HEK293 (cell line): ENCODE results near the gene CALB2.
A peak's percentile ranks its signal among the peaks of the same experiment; 100 is the strongest.

Experiments used
- CTCF ChIA-PET: fragments of 350-600 bp; formaldehyde crosslinking; extraction: SDS; loops from one replicate; lab custom pipeline; 2021; ENCODE audit warnings: antibody characterized with exemption; lab: Yijun Ruan, JAX
- POLR2A ChIA-PET: fragments of 300-600 bp; formaldehyde crosslinking; extraction: SDS; loops from one replicate; lab custom pipeline; 2020; ENCODE audit warnings: antibody characterized with exemption, inconsistent platforms; lab: Yijun Ruan, JAX
- H3K27ac ChIP-seq: fragments of 200-500 bp; sonication (Bioruptor generic); 2 replicates; pipeline ENCODE4 v1.5.1; 2014; ENCODE audit warnings: low read depth, low read length, control low read depth, inconsistent platforms; ENCODE audit errors: extremely low read depth
- H3K36me3 ChIP-seq, 2 experiments: fragments of 200-500 bp in 1 of 2; sonication (Bioruptor generic) in 1 of 2; 1 replicate in 1 of 2; 2 replicates in 1 of 2; pipeline ENCODE4 v1.5.1; 2014 to 2017; ENCODE audit warnings: inconsistent platforms in 2 of 2, low read length in 2 of 2; ENCODE audit not compliant: control insufficient read depth in 2 of 2, insufficient read depth in 1 of 2
- H3K4me1 ChIP-seq: fragments of 200-500 bp; sonication (Bioruptor generic); 2 replicates; pipeline ENCODE4 v1.5.1; 2014; ENCODE audit warnings: mild to moderate bottlenecking, low read length, inconsistent platforms; ENCODE audit not compliant: control insufficient read depth, insufficient read depth
- H3K4me3 ChIP-seq: 2 replicates; pipeline ENCODE4 v1.5.1; 2011; ENCODE audit warnings: low read depth, mild to moderate bottlenecking, control low read depth, low read length, moderate library complexity
- H3K9me3 ChIP-seq: fragments of 200-500 bp; sonication (Bioruptor generic); 2 replicates; pipeline ENCODE4 v1.5.1; 2014; ENCODE audit warnings: low read depth, low read length, inconsistent platforms; ENCODE audit not compliant: control insufficient read depth, insufficient read depth
- IKZF3 ChIP-seq: fragments of 450-650 bp; IDR thresholded peaks from 2 replicates; pipeline ENCODE4 v1.5.0; 2018; ENCODE audit warnings: missing biosample characterization, mild to moderate bottlenecking, missing genetic modification characterization, moderate library complexity
- KLF9 ChIP-seq: fragments of 450-650 bp; formaldehyde crosslinking; IDR thresholded peaks from 2 replicates; pipeline ENCODE4 v1.5.1; 2016; ENCODE audit warnings: missing biosample characterization, missing genetic modification characterization, low read depth
- SCRT2 ChIP-seq: fragments of 450-650 bp; formaldehyde crosslinking; IDR thresholded peaks from 2 replicates; pipeline ENCODE4 v1.5.1; 2016; ENCODE audit warnings: missing biosample characterization, missing genetic modification characterization
- WT1 ChIP-seq: fragments of 450-650 bp; formaldehyde crosslinking; IDR thresholded peaks from 2 replicates; pipeline ENCODE4 v1.5.1; 2016; ENCODE audit warnings: missing biosample characterization, missing genetic modification characterization
- YY1 ChIP-seq: fragments of 450-650 bp; formaldehyde crosslinking; IDR thresholded peaks from 2 replicates; pipeline ENCODE4 v1.5.1; 2018; ENCODE audit warnings: missing biosample characterization, missing genetic modification characterization
- ZBTB1 ChIP-seq: fragments of 450-650 bp; formaldehyde crosslinking; IDR thresholded peaks from 2 replicates; pipeline ENCODE4 v1.5.1; 2016; ENCODE audit warnings: missing biosample characterization, missing genetic modification characterization
- ZBTB20 ChIP-seq: fragments of 450-650 bp; formaldehyde crosslinking; IDR thresholded peaks from 2 replicates; pipeline ENCODE4 v1.5.1; 2016; ENCODE audit warnings: missing biosample characterization, missing genetic modification characterization
- ZNF10 ChIP-seq: fragments of 450-650 bp; formaldehyde crosslinking; IDR thresholded peaks from 2 replicates; pipeline ENCODE4 v1.5.1; 2017; ENCODE audit warnings: missing biosample characterization, missing genetic modification characterization
- ZNF114 ChIP-seq: fragments of 450-650 bp; formaldehyde crosslinking; IDR thresholded peaks from 2 replicates; pipeline ENCODE4 v1.5.0; 2017; ENCODE audit warnings: missing biosample characterization, missing genetic modification characterization
- ZNF132 ChIP-seq: fragments of 450-650 bp; formaldehyde crosslinking; IDR thresholded peaks from 2 replicates; pipeline ENCODE4 v1.5.1; 2017; ENCODE audit warnings: missing biosample characterization, missing genetic modification characterization, borderline replicate concordance
- ZNF155 ChIP-seq: fragments of 450-650 bp; formaldehyde crosslinking; IDR thresholded peaks from 2 replicates; pipeline ENCODE4 v1.5.1; 2016; ENCODE audit warnings: missing biosample characterization, missing genetic modification characterization
- ZNF174 ChIP-seq: fragments of 450-650 bp; formaldehyde crosslinking; IDR thresholded peaks from 2 replicates; pipeline ENCODE4 v1.5.0; 2017; ENCODE audit warnings: missing biosample characterization, mild to moderate bottlenecking, missing genetic modification characterization
- ZNF175 ChIP-seq: fragments of 450-650 bp; formaldehyde crosslinking; IDR thresholded peaks from 2 replicates; pipeline ENCODE4 v1.5.1; 2016; ENCODE audit warnings: missing biosample characterization, missing genetic modification characterization
- ZNF266 ChIP-seq: fragments of 450-650 bp; formaldehyde crosslinking; IDR thresholded peaks from 2 replicates; pipeline ENCODE4 v1.5.1; 2016; ENCODE audit warnings: missing biosample characterization, missing genetic modification characterization, low read depth
- ZNF302 ChIP-seq: fragments of 450-650 bp; formaldehyde crosslinking; IDR thresholded peaks from 2 replicates; pipeline ENCODE4 v1.5.1; 2016; ENCODE audit warnings: missing biosample characterization, missing genetic modification characterization, low read depth
- ZNF404 ChIP-seq: fragments of 450-650 bp; formaldehyde crosslinking; IDR thresholded peaks from 2 replicates; pipeline ENCODE4 v1.5.1; 2017; ENCODE audit warnings: missing biosample characterization, missing genetic modification characterization
- ZNF529 ChIP-seq: fragments of 450-650 bp; formaldehyde crosslinking; IDR thresholded peaks from 2 replicates; pipeline ENCODE4 v1.5.1; 2017; ENCODE audit warnings: missing genetic modification characterization, missing biosample characterization; ENCODE audit not compliant: insufficient replicate concordance
- ZNF596 ChIP-seq: fragments of 450-650 bp; IDR thresholded peaks from 2 replicates; pipeline ENCODE4 v1.5.0; 2018; ENCODE audit warnings: missing biosample characterization, mild to moderate bottlenecking, missing genetic modification characterization, moderate library complexity
- ZNF629 ChIP-seq: fragments of 450-650 bp; formaldehyde crosslinking; IDR thresholded peaks from 2 replicates; pipeline ENCODE4 v1.5.1; 2017; ENCODE audit warnings: missing biosample characterization, missing genetic modification characterization
- ZNF654 ChIP-seq: fragments of 450-650 bp; formaldehyde crosslinking; IDR thresholded peaks from 2 replicates; pipeline ENCODE4 v1.5.1; 2016; ENCODE audit warnings: low read depth, missing biosample characterization, missing genetic modification characterization
- ZNF670 ChIP-seq: fragments of 450-650 bp; formaldehyde crosslinking; IDR thresholded peaks from 2 replicates; pipeline ENCODE4 v1.5.1; 2016; ENCODE audit warnings: missing biosample characterization, missing genetic modification characterization, low read depth
- ZNF776 ChIP-seq: fragments of 450-650 bp; formaldehyde crosslinking; IDR thresholded peaks from 2 replicates; pipeline ENCODE4 v1.5.0; 2017; ENCODE audit warnings: missing biosample characterization, missing genetic modification characterization, borderline replicate concordance
- TF ChIP-seq, protein P1 (sequence below): fragments of 450-650 bp; formaldehyde crosslinking; IDR thresholded peaks from 2 replicates; pipeline ENCODE4; 2016; ENCODE audit warnings: missing biosample characterization, missing genetic modification characterization
- TF ChIP-seq, protein P2 (sequence below): fragments of 450-650 bp; formaldehyde crosslinking; IDR thresholded peaks from 2 replicates; pipeline ENCODE4 v1.5.1; 2017; ENCODE audit warnings: missing biosample characterization, missing genetic modification characterization
- TF ChIP-seq, protein P3 (sequence below): fragments of 450-650 bp; formaldehyde crosslinking; IDR thresholded peaks from 2 replicates; pipeline ENCODE4 v1.5.1; 2016; ENCODE audit warnings: missing biosample characterization, missing genetic modification characterization
- TF ChIP-seq, protein P4 (sequence below): fragments of 450-650 bp; formaldehyde crosslinking; IDR thresholded peaks from 2 replicates; pipeline ENCODE4 v1.5.0; 2017; ENCODE audit warnings: missing biosample characterization, missing genetic modification characterization, borderline replicate concordance

The CALB2 gene

DNA sequence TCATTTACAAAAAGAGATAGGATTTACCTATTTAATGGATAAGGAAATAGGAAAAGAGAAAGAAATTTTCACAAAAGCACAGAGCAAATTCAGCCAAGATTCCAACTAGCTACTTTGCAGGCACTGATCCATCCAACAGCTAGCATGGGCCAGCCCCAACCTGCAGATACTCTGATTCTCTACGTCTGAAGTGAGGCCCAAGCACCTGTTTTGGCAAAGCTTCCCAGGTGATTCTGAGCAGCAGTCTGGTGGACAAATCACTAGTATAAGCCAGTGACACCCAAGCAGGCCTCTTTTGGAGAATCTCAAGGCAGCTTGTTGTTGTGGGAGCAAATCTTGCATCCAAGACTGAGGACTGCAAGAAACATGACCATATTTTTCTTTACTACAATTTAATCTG lies 20.9 kb upstream of the CALB2 start (continued):
- TF ChIP-seq, protein P1, sequence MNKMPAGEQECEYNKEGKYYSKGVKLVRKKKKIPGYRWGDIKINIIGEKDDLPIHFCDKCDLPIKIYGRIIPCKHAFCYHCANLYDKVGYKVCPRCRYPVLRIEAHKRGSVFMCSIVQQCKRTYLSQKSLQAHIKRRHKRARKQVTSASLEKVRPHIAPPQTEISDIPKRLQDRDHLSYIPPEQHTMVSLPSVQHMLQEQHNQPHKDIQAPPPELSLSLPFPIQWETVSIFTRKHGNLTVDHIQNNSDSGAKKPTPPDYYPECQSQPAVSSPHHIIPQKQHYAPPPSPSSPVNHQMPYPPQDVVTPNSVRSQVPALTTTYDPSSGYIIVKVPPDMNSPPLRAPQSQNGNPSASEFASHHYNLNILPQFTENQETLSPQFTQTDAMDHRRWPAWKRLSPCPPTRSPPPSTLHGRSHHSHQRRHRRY: no peak
- TF ChIP-seq ZBTB20 (tag by site-specific recombination) (no peak), ZNF776 (tag by site-specific recombination) (no peak), ZNF654 (tag by site-specific recombination) (no peak), KLF9 (tag by site-specific recombination) (no peak), ZNF670 (tag by site-specific recombination) (no peak)

DNA sequence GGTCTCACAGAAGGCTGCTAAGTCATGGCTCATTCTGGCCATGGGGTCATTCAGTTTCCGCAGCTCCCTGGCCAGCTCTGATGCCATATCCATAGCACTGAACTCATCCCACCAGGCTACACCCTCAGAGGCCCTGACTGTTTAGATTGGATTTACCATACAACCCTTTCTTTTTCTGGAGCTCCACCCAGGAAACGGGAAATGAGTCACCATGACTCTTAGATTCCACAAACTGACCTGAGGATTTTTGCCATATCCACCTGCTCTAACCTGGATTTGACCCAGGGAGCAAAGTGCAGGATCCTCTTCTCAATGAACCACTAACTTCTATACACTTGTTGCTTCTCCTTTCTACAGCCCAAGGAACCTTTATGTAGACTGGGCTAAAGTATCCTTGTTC lies 20.3 kb upstream of the CALB2 start:
- Histone ChIP-seq H3K4me3 (no peak overlapping the region), H3K36me3 (no peaks in the 10 kb centered on the region), H3K4me1 (no peaks in the 10 kb centered on the region), H3K9me3 (no peaks in the 10 kb centered on the region), H3K27ac (no peak overlapping the region)
- CTCF ChIA-PET: interaction anchor here (2.6 kb wide), 1 partner anchor 19 kb away, joined by 5 read pairs; no protein-coding TSS in a partner anchor
- TF ChIP-seq SCRT2 (tag by site-specific recombination): peak; percentile 60
- no peak for TF ChIP-seq WT1 (tag by site-specific recombination)
- POLR2A ChIA-PET: no interaction called here

DNA sequence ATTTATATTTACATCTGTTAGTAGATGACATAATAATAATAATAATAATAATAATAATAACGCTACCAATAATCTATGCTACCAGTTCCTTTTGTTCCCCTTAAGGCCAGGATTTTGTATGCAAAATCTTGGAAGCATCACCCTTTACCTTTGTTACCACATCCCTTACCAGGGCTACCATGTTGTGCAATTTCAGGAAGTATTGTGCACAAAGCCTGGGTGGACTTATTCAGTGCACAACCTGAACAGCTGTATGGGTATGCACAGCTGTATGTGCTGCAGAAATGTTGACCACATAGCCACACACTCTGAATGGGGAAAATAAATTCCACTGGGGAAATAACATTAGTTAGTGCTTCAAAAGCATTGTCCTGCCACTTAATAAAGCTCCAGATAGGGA lies 19.9 kb upstream of the CALB2 start:
- POLR2A ChIA-PET: no interaction called here
- no peaks in the 10 kb centered on the region for H3K36me3 ChIP-seq

DNA sequence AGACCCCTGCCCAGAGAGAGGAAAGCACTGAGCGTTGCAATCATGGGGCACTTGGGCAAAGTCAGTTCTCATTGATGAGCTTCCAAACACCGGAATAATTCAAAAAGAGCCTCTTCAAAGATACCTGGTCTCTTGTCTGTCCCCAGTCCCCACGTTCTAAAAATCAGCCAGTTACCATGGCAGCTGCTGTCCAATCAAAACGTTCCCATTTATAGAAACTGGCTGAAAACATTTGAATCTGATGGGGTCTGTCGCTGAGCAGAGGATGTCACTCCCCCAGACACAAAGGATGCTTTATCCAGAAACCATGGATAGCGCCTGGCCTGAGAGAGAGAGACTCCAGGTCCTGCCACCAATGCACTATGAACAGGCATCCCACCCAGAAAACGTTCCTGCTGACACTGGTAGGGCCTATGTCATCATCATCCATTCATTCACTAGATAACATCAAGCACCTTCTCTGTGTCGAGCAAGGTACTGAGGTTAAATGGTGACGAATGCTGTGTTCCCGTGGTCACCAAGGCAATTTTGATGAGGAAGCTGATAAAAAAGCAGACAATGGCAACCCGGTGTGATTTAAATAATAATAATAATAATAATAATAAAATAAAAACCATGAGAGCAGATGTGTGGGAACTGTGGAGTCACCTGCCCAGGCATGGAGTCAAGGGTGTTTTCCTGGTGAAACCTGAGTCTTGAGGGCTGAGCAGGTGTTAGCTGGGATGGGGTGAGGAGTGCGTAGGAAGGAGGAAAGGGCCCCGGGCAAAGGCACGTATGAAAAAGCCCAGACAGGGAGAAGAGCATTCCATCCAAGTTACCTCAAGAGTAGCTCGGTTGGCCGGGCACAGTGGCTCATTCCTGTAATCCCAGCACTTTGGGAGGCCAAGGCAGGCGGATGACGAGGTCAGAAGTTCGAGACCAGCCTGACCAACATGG lies 19.0 kb upstream of the CALB2 start:
- Histone ChIP-seq H3K36me3 (no peaks in the 10 kb centered on the region), H3K27ac (no peak overlapping the region), H3K4me1 (no peaks in the 10 kb centered on the region), H3K4me3 (no peak overlapping the region), H3K9me3 (no peaks in the 10 kb centered on the region)
- ChIA-PET CTCF (interaction anchor here (0.6 to 2.6 kb wide), 5 partner anchors 18 to 580 kb away, joined by 3 to 5 read pairs (median 3); no protein-coding TSS in a partner anchor), POLR2A (no interaction called here)
- no peak for TF ChIP-seq IKZF3 (tag by site-specific recombination)
- no peak for TF ChIP-seq YY1 (tag by site-specific recombination)
- no peak for TF ChIP-seq ZNF155 (tag by site-specific recombination)
- no peak for TF ChIP-seq ZNF404
- TF ChIP-seq, protein P2, sequence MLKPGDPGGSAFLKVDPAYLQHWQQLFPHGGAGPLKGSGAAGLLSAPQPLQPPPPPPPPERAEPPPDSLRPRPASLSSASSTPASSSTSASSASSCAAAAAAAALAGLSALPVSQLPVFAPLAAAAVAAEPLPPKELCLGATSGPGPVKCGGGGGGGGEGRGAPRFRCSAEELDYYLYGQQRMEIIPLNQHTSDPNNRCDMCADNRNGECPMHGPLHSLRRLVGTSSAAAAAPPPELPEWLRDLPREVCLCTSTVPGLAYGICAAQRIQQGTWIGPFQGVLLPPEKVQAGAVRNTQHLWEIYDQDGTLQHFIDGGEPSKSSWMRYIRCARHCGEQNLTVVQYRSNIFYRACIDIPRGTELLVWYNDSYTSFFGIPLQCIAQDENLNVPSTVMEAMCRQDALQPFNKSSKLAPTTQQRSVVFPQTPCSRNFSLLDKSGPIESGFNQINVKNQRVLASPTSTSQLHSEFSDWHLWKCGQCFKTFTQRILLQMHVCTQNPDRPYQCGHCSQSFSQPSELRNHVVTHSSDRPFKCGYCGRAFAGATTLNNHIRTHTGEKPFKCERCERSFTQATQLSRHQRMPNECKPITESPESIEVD (tag by site-specific recombination): no peak
- TF ChIP-seq ZNF175 (tag by site-specific recombination): no peak
- TF ChIP-seq, protein P3, sequence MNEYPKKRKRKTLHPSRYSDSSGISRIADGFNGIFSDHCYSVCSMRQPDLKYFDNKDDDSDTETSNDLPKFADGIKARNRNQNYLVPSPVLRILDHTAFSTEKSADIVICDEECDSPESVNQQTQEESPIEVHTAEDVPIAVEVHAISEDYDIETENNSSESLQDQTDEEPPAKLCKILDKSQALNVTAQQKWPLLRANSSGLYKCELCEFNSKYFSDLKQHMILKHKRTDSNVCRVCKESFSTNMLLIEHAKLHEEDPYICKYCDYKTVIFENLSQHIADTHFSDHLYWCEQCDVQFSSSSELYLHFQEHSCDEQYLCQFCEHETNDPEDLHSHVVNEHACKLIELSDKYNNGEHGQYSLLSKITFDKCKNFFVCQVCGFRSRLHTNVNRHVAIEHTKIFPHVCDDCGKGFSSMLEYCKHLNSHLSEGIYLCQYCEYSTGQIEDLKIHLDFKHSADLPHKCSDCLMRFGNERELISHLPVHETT (tag by site-specific recombination): no peak
- TF ChIP-seq ZNF10 (tag by site-specific recombination): no peak
- TF ChIP-seq ZNF654 (tag by site-specific recombination): no peak

More for the DNA sequence above, 19.9 kb upstream of the CALB2 start:
- TF ChIP-seq ZNF266 (no peak), ZNF174 (tag by site-specific recombination) (no peak), ZNF529 (tag by site-specific recombination) (no peak), ZNF132 (tag by site-specific recombination) (no peak), ZNF629 (tag by site-specific recombination) (no peak), ZNF596 (tag by site-specific recombination) (no peak), ZNF302 (tag by site-specific recombination) (no peak), ZNF670 (tag by site-specific recombination) (no peak), ZNF114 (tag by site-specific recombination) (no peak), ZBTB1 (tag by site-specific recombination) (no peak)
- TF ChIP-seq, protein P4, sequence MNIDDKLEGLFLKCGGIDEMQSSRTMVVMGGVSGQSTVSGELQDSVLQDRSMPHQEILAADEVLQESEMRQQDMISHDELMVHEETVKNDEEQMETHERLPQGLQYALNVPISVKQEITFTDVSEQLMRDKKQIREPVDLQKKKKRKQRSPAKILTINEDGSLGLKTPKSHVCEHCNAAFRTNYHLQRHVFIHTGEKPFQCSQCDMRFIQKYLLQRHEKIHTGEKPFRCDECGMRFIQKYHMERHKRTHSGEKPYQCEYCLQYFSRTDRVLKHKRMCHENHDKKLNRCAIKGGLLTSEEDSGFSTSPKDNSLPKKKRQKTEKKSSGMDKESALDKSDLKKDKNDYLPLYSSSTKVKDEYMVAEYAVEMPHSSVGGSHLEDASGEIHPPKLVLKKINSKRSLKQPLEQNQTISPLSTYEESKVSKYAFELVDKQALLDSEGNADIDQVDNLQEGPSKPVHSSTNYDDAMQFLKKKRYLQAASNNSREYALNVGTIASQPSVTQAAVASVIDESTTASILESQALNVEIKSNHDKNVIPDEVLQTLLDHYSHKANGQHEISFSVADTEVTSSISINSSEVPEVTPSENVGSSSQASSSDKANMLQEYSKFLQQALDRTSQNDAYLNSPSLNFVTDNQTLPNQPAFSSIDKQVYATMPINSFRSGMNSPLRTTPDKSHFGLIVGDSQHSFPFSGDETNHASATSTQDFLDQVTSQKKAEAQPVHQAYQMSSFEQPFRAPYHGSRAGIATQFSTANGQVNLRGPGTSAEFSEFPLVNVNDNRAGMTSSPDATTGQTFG (tag by site-specific recombination): no peak
- Histone ChIP-seq H3K4me3 (no peak overlapping the region), H3K27ac (no peak overlapping the region), H3K4me1 (no peaks in the 10 kb centered on the region), H3K9me3 (no peaks in the 10 kb centered on the region)
- CTCF ChIA-PET: interaction anchor here (2.6 kb wide), 1 partner anchor 19 kb away, joined by 5 read pairs; no protein-coding TSS in a partner anchor
